PC-9 (cell line): ENCODE measurements around the gene EFS. TPM values are rescaled to one million over a fixed set of nuclear protein-coding genes. Genes with fewer than 3 reads are reported as not detected.

Source experiments
- BruUV-seq: library from RNA; stranded (reverse); fragments of 400-500 nt; replicated peaks from 2 replicates; lab custom pipeline; 2021; lab: Mats Ljungman, UMichigan
- CTCF ChIA-PET: fragments of 300-600 bp; sonication (Branson Sonifier 250); formaldehyde crosslinking; loops from one replicate; lab custom pipeline; 2022; ENCODE audit warnings: antibody characterized with exemption; lab: Charles Lee
- POLR2A ChIA-PET: fragments of 300-600 bp; sonication (Branson Sonifier 250); formaldehyde crosslinking; loops from one replicate; lab custom pipeline; 2022; ENCODE audit warnings: antibody characterized with exemption; ENCODE audit not compliant: unreplicated experiment; lab: Charles Lee
- DNase-seq, 2 experiments: peaks; one replicate each; pipeline versions ENCODE4 v3.0.0 to v3.0.0-alpha.2; 2015 to 2022; ENCODE audit warnings: mixed read lengths in 1 of 2
- H2AFZ ChIP-seq: fragments of 200-600 bp; sonication (generic); 2 replicates; pipeline ENCODE4 v1.8.1; 2017; ENCODE audit warnings: antibody characterized with exemption
- H3F3A ChIP-seq: fragments of 200-600 bp; sonication (generic); 2 replicates; pipeline ENCODE4 v1.8.1; 2017; ENCODE audit warnings: antibody characterized with exemption, mild to moderate bottlenecking, low read depth; ENCODE audit not compliant: insufficient read depth
- H3K27ac ChIP-seq: fragments of 200-600 bp; sonication (generic); 2 replicates; pipeline ENCODE4 v1.6.1; 2016; ENCODE audit warnings: mixed run types
- H3K27me3 ChIP-seq: fragments of 200-600 bp; sonication (generic); 2 replicates; pipeline ENCODE4 v1.6.1; 2016; ENCODE audit warnings: low read depth, mixed run types; ENCODE audit not compliant: insufficient read depth
- H3K36me3 ChIP-seq: fragments of 200-600 bp; sonication (generic); 2 replicates; pipeline ENCODE4 v1.6.1; 2016; ENCODE audit warnings: low read depth, mixed run types
- H3K4me1 ChIP-seq: fragments of 200-600 bp; sonication (generic); replicated peaks from 2 replicates; pipeline ENCODE4 v1.6.1; 2016; ENCODE audit warnings: mixed run types; ENCODE audit not compliant: insufficient read depth
- H3K4me2 ChIP-seq: fragments of 200-600 bp; sonication (generic); 2 replicates; pipeline ENCODE4 v1.6.1; 2017; ENCODE audit warnings: mixed run types
- H3K4me3 ChIP-seq: fragments of 200-600 bp; sonication (generic); 2 replicates; pipeline ENCODE4 v1.6.1; 2016; ENCODE audit warnings: mixed run types
- H3K79me2 ChIP-seq: fragments of 200-600 bp; sonication (generic); 2 replicates; pipeline ENCODE4 v1.6.1; 2017; ENCODE audit warnings: low read depth, mixed run types
- H3K9me2 ChIP-seq: fragments of 200-600 bp; sonication (generic); 2 replicates; pipeline ENCODE4 v1.8.1; 2017; ENCODE audit warnings: mild to moderate bottlenecking; ENCODE audit not compliant: insufficient read depth
- H3K9me3 ChIP-seq: fragments of 200-600 bp; sonication (generic); 2 replicates; pipeline ENCODE4 v1.8.1; 2016; ENCODE audit warnings: low read depth; ENCODE audit not compliant: insufficient read depth
- H4K20me1 ChIP-seq: fragments of 200-600 bp; sonication (generic); 2 replicates; pipeline ENCODE4 v1.8.1; 2017; ENCODE audit not compliant: insufficient read depth
- CTCF ChIP-seq: fragments of 200-600 bp; sonication (generic); conservative IDR thresholded peaks from 2 replicates; pipeline ENCODE4 v1.6.1; 2017; ENCODE audit warnings: mixed run types, antibody characterized with exemption, mild to moderate bottlenecking, moderate library complexity
- EZH2 ChIP-seq: fragments of 200-600 bp; sonication (generic); IDR thresholded peaks from 2 replicates; pipeline ENCODE4 v1.8.0; 2017; ENCODE audit warnings: antibody characterized with exemption, low read depth
- intact Hi-C: fragments of 100-400 bp; cut with micrococcal nuclease; formaldehyde crosslinking; loops from one replicate; pipeline ENCODE4 v1.10.0; 2022; ENCODE audit not compliant: unreplicated experiment
- total RNA-seq: library from RNA; stranded (reverse); gene quantifications from 2 replicates; pipeline ENCODE4 v1.2.3, GENCODE V29; 2021

EFS gene
- total RNA-seq, 1 experiment from 2014 or later: not detected

- H3K9me2 ChIP-seq: no peaks in the 10 kb centered on the region
- H3K4me2 ChIP-seq: no peak within 1 kb of the TSS
- H4K20me1 ChIP-seq: no peaks in the 10 kb centered on the region
- ChIA-PET POLR2A (no interaction called here), CTCF (no interaction called here)
- no peak within 1 kb of the TSS for H3K4me3 ChIP-seq
- DNase-seq: no peak
- no peak within 1 kb of the TSS for H3K27ac ChIP-seq
- H3K9me3 ChIP-seq: no peaks in the 10 kb centered on the region
- no TSS peak for BruUV-seq
- no peak within 1 kb of the TSS for H2AFZ ChIP-seq
- intact Hi-C loops: no loop called here
- H3K36me3 ChIP-seq: no peaks in the 10 kb centered on the region
- TF ChIP-seq CTCF (no peak), EZH2 (no peak)
- H3K4me1 ChIP-seq: no peaks in the 10 kb centered on the region
- H3K27me3 ChIP-seq: peaks cover 47% of the 10 kb centered on the region
- H3K79me2 ChIP-seq: no peaks in the 10 kb centered on the region
- no peaks in the 10 kb centered on the region for H3F3A ChIP-seq
Observed at GRCh38 chr14:23372509-23372908, 7.5 kb upstream of the EFS start, which contains the start of gene IL25. IL25 (plus strand) TSS chr14:23372809.

- H3K4me2 ChIP-seq: no peak overlapping the region
- H3K36me3 ChIP-seq: no peaks in the 10 kb centered on the region
- H3K27ac ChIP-seq: no peak overlapping the region
- ChIA-PET CTCF (no interaction called here), POLR2A (no interaction called here)
- no peak overlapping the region for H3K4me3 ChIP-seq
- no peak overlapping the region for H2AFZ ChIP-seq
- H3K4me1 ChIP-seq: no peaks in the 10 kb centered on the region
- H3F3A ChIP-seq: no peaks in the 10 kb centered on the region
- intact Hi-C loops: no loop called here
- no TSS peak for BruUV-seq
- DNase-seq: no peak
- TF ChIP-seq CTCF (no peak), EZH2 (no peak)
- no peaks in the 10 kb centered on the region for H3K9me2 ChIP-seq
- H4K20me1 ChIP-seq: no peaks in the 10 kb centered on the region
- H3K27me3 ChIP-seq: peaks cover 45% of the 10 kb centered on the region
- H3K79me2 ChIP-seq: no peaks in the 10 kb centered on the region
- no peaks in the 10 kb centered on the region for H3K9me3 ChIP-seq
Observed at GRCh38 chr14:23371865-23372264, 6.9 kb upstream of the EFS start.

GRCh38 chr14:23370221-23370620 lies 5.2 kb upstream of the EFS start:
- no peak for DNase-seq
- ChIA-PET POLR2A (interaction anchor here (0.6 kb wide), 1 partner anchor 13 kb away, joined by 7 read pairs; no protein-coding TSS in a partner anchor), CTCF (no interaction called here)
- H3K36me3 ChIP-seq: no peaks in the 10 kb centered on the region
- TF ChIP-seq CTCF (no peak), EZH2 (no peak)
- no peak overlapping the region for H3K4me2 ChIP-seq
- H3F3A ChIP-seq: no peaks in the 10 kb centered on the region
- H3K9me2 ChIP-seq: no peaks in the 10 kb centered on the region
- H4K20me1 ChIP-seq: no peaks in the 10 kb centered on the region
- H3K9me3 ChIP-seq: no peaks in the 10 kb centered on the region
- no peak overlapping the region for H2AFZ ChIP-seq
- H3K27me3 ChIP-seq: peaks cover 33% of the 10 kb centered on the region
- no peaks in the 10 kb centered on the region for H3K79me2 ChIP-seq
- BruUV-seq: no TSS peak
- intact Hi-C loops: no loop called here
- H3K27ac ChIP-seq: no peak overlapping the region
- H3K4me1 ChIP-seq: no peaks in the 10 kb centered on the region
- no peak overlapping the region for H3K4me3 ChIP-seq
